Liver (tissue), 3 donors: Measurements from ENCODE around the gene MED16.
"Not testable (repeated sequence)": the region's sequence is repeated elsewhere in the genome, so short reads cannot be mapped to it uniquely, and the experiment has no call there.

Experiments used
- CTCF ChIP-seq: fragments of 150-350 bp; IDR thresholded peaks from 2 replicates; pipeline ENCODE4 v1.5.1; 2017; ENCODE audit warnings: improper control_type of control experiment, low read depth, low read length; ENCODE audit not compliant: missing input control
- RAD21 ChIP-seq, 2 donors: IDR thresholded peaks; 2 replicates each; pipeline ENCODE4 v1.6.1; 2016; ENCODE audit warnings: antibody characterized with exemption in 2 of 2, mild to moderate bottlenecking in 2 of 2
- REST ChIP-seq: IDR thresholded peaks from 2 replicates; pipeline ENCODE4 v1.6.1; 2016; ENCODE audit warnings: antibody characterized with exemption, mild to moderate bottlenecking
- TAF1 ChIP-seq: conservative IDR thresholded peaks from 2 replicates; pipeline ENCODE4 v1.6.1; 2016; ENCODE audit warnings: antibody characterized with exemption, mild to moderate bottlenecking
- donor health status: healthy.
- donor health status: healthy.

- not testable (repeated sequence) for TF ChIP-seq CTCF; TAF1; RAD21 (IDR thresholded peaks at IDR 0.05); REST
These were observed 1.4 kb downstream of the MED16 start for GRCh38 chr19:891421-892200.
